Adrenal gland (tissue), 12 donors: ENCODE measurements around the gene ARHGAP26. TPM values are rescaled to one million over a fixed set of nuclear protein-coding genes. Genes with fewer than 3 reads are reported as not detected.

Experiments used
- DNase-seq, 7 donors: peaks; one replicate each; pipeline ENCODE4 v3.0.0-alpha.2; 2019 to 2020
- H3K27ac ChIP-seq, 5 donors: fragments of 200-600 bp; sonication (generic) in 4 of 5; 1 replicate in 3 of 5; 2 replicates in 2 of 5; pipeline versions ENCODE4 v1.5.1 to v1.8.0; 2016 to 2020; ENCODE audit warnings: mild to moderate bottlenecking in 1 of 5
- H3K27me3 ChIP-seq: fragments of 200-600 bp; 2 replicates; pipeline ENCODE4 v1.8.0; 2021
- H3K36me3 ChIP-seq, 2 donors: fragments of 200-600 bp; replicated peaks in 1 of 2; 1 replicate in 1 of 2; 2 replicates in 1 of 2; pipeline versions ENCODE4 v1.5.1 to v1.8.0; 2018 to 2022
- H3K4me1 ChIP-seq, 2 donors: fragments of 200-600 bp; replicated peaks in 1 of 2; 1 replicate in 1 of 2; 2 replicates in 1 of 2; pipeline versions ENCODE4 v1.5.1 to v1.8.0; 2018 to 2021
- H3K4me3 ChIP-seq, 4 donors: fragments of 200-600 bp; sonication (generic) in 3 of 4; one replicate each; pipeline ENCODE4 v1.5.1; 2016 to 2018
- H3K9me3 ChIP-seq, 3 donors: fragments of 200-600 bp; sonication (generic) in 1 of 3; replicated peaks in 1 of 3; 1 replicate in 2 of 3; 2 replicates in 1 of 3; pipeline versions ENCODE4 v1.5.1 to v1.8.0; 2016 to 2021
- POLR2A ChIP-seq, 2 donors: fragments of 450-650 bp; IDR thresholded peaks; one replicate each; pipeline ENCODE4 v1.6.1; 2017; ENCODE audit warnings: antibody characterized with exemption in 2 of 2, mild to moderate bottlenecking in 2 of 2, moderate library complexity in 1 of 2
- WGBS, 4 donors: extraction: QIAGEN DNeasy Blood & Tissue Kit in 2 of 4; methylation state at CpG; one replicate each; pipeline versions ENCODE4 v1.1.5 to v1.1.7; 2013 to 2017; 5-methylcytosine and 5-hydroxymethylcytosine counted together
- intact Hi-C, 2 donors: fragments of 100-400 bp; cut with DNase I; formaldehyde crosslinking; loops; one replicate each; pipeline versions ENCODE4 v1.14.1 to v1.15.0; 2022 to 2023
- polyA plus RNA-seq, 3 donors: library from polyadenylated mRNA; stranded (reverse); fragments of 200-250 nt in 2 of 3; fragments of 350-450 nt in 1 of 3; fragmentation: Illumina TruSeq in 1 of 3; extraction: RNeasy Lipid Tissue Mini Kit (QIAGEN cat#74804) in 1 of 3; gene quantifications; one replicate each; pipeline ENCODE4 v1.2.3, GENCODE V29; 2013 to 2014
- total RNA-seq, 9 donors: library from RNA; depleted of rRNA in 4 of 9; stranded (reverse); fragments of >200 nt in 4 of 9; fragments of 120-200 nt in 1 of 9; fragmentation: NEBNext Ultra II Directional in 1 of 9; extraction: Animal tissue kit (Norgen Biotek cat#: 25700) in 1 of 9; gene quantifications; one replicate each; pipeline versions ENCODE4 v1.1.0 to v1.2.4, GENCODE V29; 2013 to 2023
- TF ChIP-seq, protein P1 (sequence below), 6 experiments: fragments of 450-650 bp in 4 of 6; fragments of 200-600 bp in 2 of 6; sonication (generic) in 1 of 6; IDR thresholded peaks; 1 replicate in 5 of 6; 2 replicates in 1 of 6; pipeline versions ENCODE4 v1.5.1 to v1.8.0; 2016 to 2021; ENCODE audit warnings: antibody characterized with exemption in 6 of 6, mild to moderate bottlenecking in 2 of 6, moderate library complexity in 1 of 6
- donor health status: healthy with polysubstance abuse.
- donor health status: Bipolar disorder and iron deficiency.
- donor health status: DM: yes; HTN: yes; CAD: no.
- donor health status: DM: no; HTN: no; CAD: no.
- donor health status: DM: no; HTN: no; CAD: no.
- donor health status: DM: yes; HTN: yes; CAD: no.

The ARHGAP26 gene
- total and polyA plus RNA-seq, 12 donors = 3.0 to 21.7 (median 10.8) TPM

DNA sequence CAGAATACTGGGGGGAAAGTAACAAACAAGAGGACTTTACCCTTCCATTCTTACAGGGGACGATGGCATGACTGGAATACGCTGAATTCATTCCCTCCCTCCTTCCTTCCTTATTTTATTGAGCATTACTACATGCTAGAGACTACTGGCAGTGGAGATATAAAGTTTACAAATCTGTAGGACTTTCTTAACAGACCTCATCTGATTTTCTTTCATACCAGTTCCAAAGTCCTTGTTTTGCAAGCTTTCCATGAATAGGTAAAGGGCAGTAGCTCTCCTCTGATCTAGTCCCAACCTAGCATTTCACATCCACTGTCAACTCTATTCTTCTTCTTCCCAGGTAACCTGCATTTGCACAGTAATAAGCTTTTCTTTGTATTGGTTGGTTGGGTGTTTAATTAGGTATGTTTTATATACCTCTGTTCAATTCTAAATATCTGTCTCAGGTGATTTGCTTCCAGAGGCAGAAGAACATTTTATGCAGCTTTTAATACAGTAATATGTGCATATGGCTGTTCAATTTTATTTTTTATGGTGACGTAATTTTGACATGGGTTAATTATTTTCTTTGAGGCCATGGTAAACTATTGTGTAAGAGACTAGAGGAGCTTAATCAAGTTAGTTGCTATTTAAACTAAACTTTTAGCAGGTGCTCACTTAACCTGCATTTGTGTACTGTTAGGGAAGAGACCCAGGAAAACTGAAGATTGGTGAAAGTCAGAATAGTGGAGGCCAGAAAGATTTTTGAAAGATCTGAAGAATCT lies 150.9 kb downstream of the ARHGAP26 start:
- H3K27ac ChIP-seq = no peak overlapping the region
- H3K9me3 ChIP-seq = no peaks in the 10 kb centered on the region
- intact Hi-C loops = loop anchor here in 1 of 2 donors (10.0 kb wide), 1 partner anchor 904 kb away; no protein-coding TSS in a partner anchor
- no peak for TF ChIP-seq POLR2A (IDR thresholded peaks at IDR 0.05)
- TF ChIP-seq, protein P1, sequence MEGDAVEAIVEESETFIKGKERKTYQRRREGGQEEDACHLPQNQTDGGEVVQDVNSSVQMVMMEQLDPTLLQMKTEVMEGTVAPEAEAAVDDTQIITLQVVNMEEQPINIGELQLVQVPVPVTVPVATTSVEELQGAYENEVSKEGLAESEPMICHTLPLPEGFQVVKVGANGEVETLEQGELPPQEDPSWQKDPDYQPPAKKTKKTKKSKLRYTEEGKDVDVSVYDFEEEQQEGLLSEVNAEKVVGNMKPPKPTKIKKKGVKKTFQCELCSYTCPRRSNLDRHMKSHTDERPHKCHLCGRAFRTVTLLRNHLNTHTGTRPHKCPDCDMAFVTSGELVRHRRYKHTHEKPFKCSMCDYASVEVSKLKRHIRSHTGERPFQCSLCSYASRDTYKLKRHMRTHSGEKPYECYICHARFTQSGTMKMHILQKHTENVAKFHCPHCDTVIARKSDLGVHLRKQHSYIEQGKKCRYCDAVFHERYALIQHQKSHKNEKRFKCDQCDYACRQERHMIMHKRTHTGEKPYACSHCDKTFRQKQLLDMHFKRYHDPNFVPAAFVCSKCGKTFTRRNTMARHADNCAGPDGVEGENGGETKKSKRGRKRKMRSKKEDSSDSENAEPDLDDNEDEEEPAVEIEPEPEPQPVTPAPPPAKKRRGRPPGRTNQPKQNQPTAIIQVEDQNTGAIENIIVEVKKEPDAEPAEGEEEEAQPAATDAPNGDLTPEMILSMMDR (IDR thresholded peaks at IDR 0.05) = no peak
- H3K27me3 ChIP-seq = no peaks in the 10 kb centered on the region
- H3K4me1 ChIP-seq = peaks cover 0 to 20% of the 10 kb centered on the region in 2 donors
- H3K36me3 ChIP-seq = no peaks in the 10 kb centered on the region
- H3K4me3 ChIP-seq = no peak overlapping the region
- no peak for DNase-seq
- 68 to 90% (median 85%) methylated on average over 3 of the region's 3 CpGs for WGBS, 4 donors

DNA sequence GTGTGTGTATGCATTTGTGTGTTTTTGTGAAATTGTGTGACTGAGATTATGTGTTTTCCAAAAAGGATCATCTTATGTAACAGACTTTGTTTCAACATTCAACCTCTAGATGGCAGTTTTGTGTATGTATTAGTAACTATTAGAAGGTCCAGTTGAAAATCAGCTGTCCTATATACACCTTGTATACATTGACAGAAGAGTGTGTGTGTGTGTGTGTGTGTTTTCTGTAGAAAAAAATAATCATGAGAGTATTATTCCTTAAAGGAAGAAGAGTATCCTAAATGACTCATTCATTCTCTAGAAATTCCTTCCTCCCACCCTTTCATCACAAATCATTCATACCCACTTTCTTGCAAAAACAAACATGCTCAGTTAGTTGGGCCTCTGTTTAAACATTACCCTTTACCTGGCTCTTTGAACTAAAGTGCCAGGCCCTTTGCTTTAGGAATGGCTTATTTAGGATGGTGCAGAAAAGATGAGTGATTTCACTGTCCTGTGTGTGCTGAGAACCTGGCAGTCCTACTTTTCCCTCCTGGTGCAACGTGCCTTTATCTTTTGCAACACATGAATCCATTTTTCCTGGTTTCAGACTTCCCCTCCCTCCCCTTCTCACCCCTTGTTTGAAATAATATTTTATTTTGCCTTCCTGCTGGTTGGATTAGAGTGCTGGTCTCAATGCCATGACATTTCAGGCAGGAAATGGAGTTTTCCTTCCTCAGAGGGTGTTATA lies 152.2 kb downstream of the ARHGAP26 start:
- intact Hi-C loops = loop anchor here in 1 of 2 donors (10.0 kb wide), 1 partner anchor 902 kb away; no protein-coding TSS in a partner anchor
- H3K27ac ChIP-seq = no peak overlapping the region
- peaks cover 0 to 21% of the 10 kb centered on the region in 2 donors for H3K4me1 ChIP-seq
- 52 to 81% (median 65%) methylated on average over 1 of the region's 1 CpG for WGBS, 4 donors
- no peaks in the 10 kb centered on the region for H3K36me3 ChIP-seq
- no peaks in the 10 kb centered on the region for H3K9me3 ChIP-seq
- no peaks in the 10 kb centered on the region for H3K27me3 ChIP-seq
- no peak for TF ChIP-seq POLR2A (IDR thresholded peaks at IDR 0.05)
- TF ChIP-seq, protein P1 (IDR thresholded peaks at IDR 0.05) = peak; percentile 22 to 70 (median 54)
- no peak for DNase-seq
- H3K4me3 ChIP-seq = no peak overlapping the region

DNA sequence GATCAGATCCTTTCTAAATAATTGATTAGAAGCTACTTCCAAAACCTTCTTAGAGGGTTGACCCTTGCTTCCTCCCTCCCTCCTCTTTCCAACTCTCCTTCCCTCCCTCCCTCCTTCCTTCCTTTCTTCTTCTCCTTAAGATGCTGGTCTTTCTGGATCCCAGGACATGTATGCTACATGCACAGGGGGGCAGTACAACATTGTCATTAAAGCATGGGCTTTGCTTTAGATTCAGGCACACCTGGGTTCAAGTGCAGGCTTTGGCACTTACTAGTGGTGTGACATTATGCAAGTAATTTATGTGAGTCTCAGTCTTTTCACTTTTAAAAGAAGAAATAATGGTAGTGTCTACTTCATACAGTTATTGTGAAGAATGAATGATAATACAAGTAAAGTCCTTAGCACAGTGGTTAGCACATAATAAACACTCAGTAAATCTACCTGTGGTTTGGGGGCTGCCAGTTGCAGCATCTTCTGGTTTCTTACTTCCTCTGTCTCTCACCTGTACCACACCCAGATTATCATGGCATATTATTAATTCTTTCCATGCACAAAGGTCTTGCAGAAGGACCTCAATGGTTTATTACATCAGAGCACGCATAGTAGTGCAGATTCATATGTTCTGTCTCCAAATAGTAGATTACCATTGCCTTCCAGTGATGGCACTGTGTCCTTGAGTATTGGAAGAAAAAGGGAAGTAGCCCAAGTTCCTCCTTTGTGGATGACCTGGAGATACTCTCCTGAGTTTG lies 154.1 kb downstream of the ARHGAP26 start:
- Histone ChIP-seq H3K4me1 (peaks cover 0 to 25% of the 10 kb centered on the region in 2 donors), H3K4me3 (no peak overlapping the region), H3K27ac (no peak overlapping the region), H3K27me3 (no peaks in the 10 kb centered on the region), H3K9me3 (no peaks in the 10 kb centered on the region), H3K36me3 (no peaks in the 10 kb centered on the region)
- intact Hi-C loops = loop anchor here in 1 of 2 donors (10.0 kb wide), 1 partner anchor 900 kb away; no protein-coding TSS in a partner anchor
- TF ChIP-seq, protein P1 (IDR thresholded peaks at IDR 0.05) = no peak
- TF ChIP-seq POLR2A (IDR thresholded peaks at IDR 0.05) = no peak
- WGBS, 4 donors = 75 to 84% (median 83%) methylated on average over 1 of the region's 1 CpG
- DNase-seq = no peak
